Esophagus squamous epithelium (tissue), 4 donors: Measurements from ENCODE around the gene SLC7A14.

Source experiments
- CTCF ChIP-seq, 6 experiments: fragments of 450-650 bp in 4 of 6; fragments of 200-600 bp in 2 of 6; sonication (generic) in 2 of 6; IDR thresholded peaks; one replicate each; pipeline ENCODE4 v1.5.1; 2016 to 2019; ENCODE audit warnings: antibody characterized with exemption in 6 of 6, mild to moderate bottlenecking in 4 of 6, moderate library complexity in 4 of 6
- POLR2A ChIP-seq, 4 donors: fragments of 450-650 bp; IDR thresholded peaks; one replicate each; pipeline ENCODE4 v1.6.1; 2017; ENCODE audit warnings: antibody characterized with exemption in 4 of 4, mild to moderate bottlenecking in 4 of 4, moderate library complexity in 3 of 4

GRCh38 chr3:170438836-170439235 is 147.0 kb downstream of the SLC7A14 start:
- TF ChIP-seq CTCF (IDR thresholded peaks at IDR 0.05): no peak
- TF ChIP-seq POLR2A (IDR thresholded peaks at IDR 0.05): no peak
